ENCODE data around the gene DNAAF5. TPM values are rescaled to one million over a fixed set of nuclear protein-coding genes. Genes with fewer than 3 reads are reported as not detected.

The DNAAF5 gene
- total RNA-seq, 1 donor from 2014 or later: 15.2 TPM

- Mint-ChIP-seq H3K27ac (ENCODE audit: unreplicated experiment) (peak overlapping the region; percentile 79), H3K4me1 (ENCODE audit: low read depth, unreplicated experiment) (peaks cover 17% of the 10 kb centered on the region), H3K9me3 (ENCODE audit: unreplicated experiment) (peaks cover 2% of the 10 kb centered on the region), H3K4me3 (ENCODE audit: unreplicated experiment) (peak overlapping the region; percentile 7), H3K27me3 (ENCODE audit: unreplicated experiment) (peaks cover 6% of the 10 kb centered on the region), H3K36me3 (ENCODE audit: unreplicated experiment) (no peaks in the 10 kb centered on the region)
- DNase-seq: no peak
- TF ChIP-seq CTCF (IDR thresholded peaks at IDR 0.05; ENCODE audit: partially characterized antibody, unreplicated experiment): no peak
Measured at GRCh38 chr7:732556-732955, 6.1 kb downstream of the DNAAF5 start.

- Mint-ChIP-seq H3K4me3 (ENCODE audit: unreplicated experiment) (no peak overlapping the region), H3K36me3 (ENCODE audit: unreplicated experiment) (no peaks in the 10 kb centered on the region)
- DNase-seq: no peak
Measured at GRCh38 chr7:734214-734613, 7.7 kb downstream of the DNAAF5 start.

GRCh38 chr7:734808-735207 lies 8.3 kb downstream of the DNAAF5 start:
- no peak for TF ChIP-seq CTCF (IDR thresholded peaks at IDR 0.05; ENCODE audit: partially characterized antibody, unreplicated experiment)
- Mint-ChIP-seq H3K27ac (ENCODE audit: unreplicated experiment) (no peak overlapping the region), H3K4me3 (ENCODE audit: unreplicated experiment) (no peak overlapping the region), H3K9me3 (ENCODE audit: unreplicated experiment) (peaks cover 2% of the 10 kb centered on the region), H3K36me3 (ENCODE audit: unreplicated experiment) (no peaks in the 10 kb centered on the region), H3K4me1 (ENCODE audit: low read depth, unreplicated experiment) (peaks cover 17% of the 10 kb centered on the region), H3K27me3 (ENCODE audit: unreplicated experiment) (peaks cover 2% of the 10 kb centered on the region)
- DNase-seq: no peak

More at GRCh38 chr7:734214-734613, 7.7 kb downstream of the DNAAF5 start:
- H3K9me3 Mint-ChIP-seq (ENCODE audit: unreplicated experiment): peaks cover 2% of the 10 kb centered on the region
- no peak overlapping the region for H3K27ac Mint-ChIP-seq (ENCODE audit: unreplicated experiment)
- peaks cover 15% of the 10 kb centered on the region for H3K4me1 Mint-ChIP-seq (ENCODE audit: low read depth, unreplicated experiment)
- peaks cover 2% of the 10 kb centered on the region for H3K27me3 Mint-ChIP-seq (ENCODE audit: unreplicated experiment)
- no peak for TF ChIP-seq CTCF (IDR thresholded peaks at IDR 0.05; ENCODE audit: partially characterized antibody, unreplicated experiment)

- Mint-ChIP-seq H3K4me1 (ENCODE audit: low read depth, unreplicated experiment) (peaks cover 5% of the 10 kb centered on the region), H3K36me3 (ENCODE audit: unreplicated experiment) (no peaks in the 10 kb centered on the region), H3K27me3 (ENCODE audit: unreplicated experiment) (no peaks in the 10 kb centered on the region), H3K4me3 (ENCODE audit: unreplicated experiment) (peak overlapping the region; percentile 5), H3K9me3 (ENCODE audit: unreplicated experiment) (peaks cover 5% of the 10 kb centered on the region), H3K27ac (ENCODE audit: unreplicated experiment) (no peak overlapping the region)
- no peak for DNase-seq
- no peak for TF ChIP-seq CTCF (IDR thresholded peaks at IDR 0.05; ENCODE audit: partially characterized antibody, unreplicated experiment)
Measured at GRCh38 chr7:738241-738640, 11.7 kb downstream of the DNAAF5 start.

GRCh38 chr7:738723-739454 lies 12.4 kb downstream of the DNAAF5 start:
- H3K4me1 Mint-ChIP-seq (ENCODE audit: low read depth, unreplicated experiment): peaks cover 5% of the 10 kb centered on the region
- H3K4me3 Mint-ChIP-seq (ENCODE audit: unreplicated experiment): no peak overlapping the region
- H3K36me3 Mint-ChIP-seq (ENCODE audit: unreplicated experiment): no peaks in the 10 kb centered on the region
- H3K9me3 Mint-ChIP-seq (ENCODE audit: unreplicated experiment): peaks cover 5% of the 10 kb centered on the region
- no peak for TF ChIP-seq CTCF (IDR thresholded peaks at IDR 0.05; ENCODE audit: partially characterized antibody, unreplicated experiment)
- DNase-seq: no peak
- no peak overlapping the region for H3K27ac Mint-ChIP-seq (ENCODE audit: unreplicated experiment)
- peaks cover 2% of the 10 kb centered on the region for H3K27me3 Mint-ChIP-seq (ENCODE audit: unreplicated experiment)
